NCI-H226 (cell line): ENCODE data around the gene EVC2.
"Not testable (repeated sequence)": the region's sequence is repeated elsewhere in the genome, so short reads cannot be mapped to it uniquely, and the experiment has no call there.

Experiments used
- DNase-seq: peaks from one replicate; pipeline ENCODE4 v3.0.0-alpha.2; 2015

The EVC2 gene

GRCh38 chr4:5619913-5620625 is 88.3 kb downstream of the EVC2 start:
- no peak for DNase-seq

DNA sequence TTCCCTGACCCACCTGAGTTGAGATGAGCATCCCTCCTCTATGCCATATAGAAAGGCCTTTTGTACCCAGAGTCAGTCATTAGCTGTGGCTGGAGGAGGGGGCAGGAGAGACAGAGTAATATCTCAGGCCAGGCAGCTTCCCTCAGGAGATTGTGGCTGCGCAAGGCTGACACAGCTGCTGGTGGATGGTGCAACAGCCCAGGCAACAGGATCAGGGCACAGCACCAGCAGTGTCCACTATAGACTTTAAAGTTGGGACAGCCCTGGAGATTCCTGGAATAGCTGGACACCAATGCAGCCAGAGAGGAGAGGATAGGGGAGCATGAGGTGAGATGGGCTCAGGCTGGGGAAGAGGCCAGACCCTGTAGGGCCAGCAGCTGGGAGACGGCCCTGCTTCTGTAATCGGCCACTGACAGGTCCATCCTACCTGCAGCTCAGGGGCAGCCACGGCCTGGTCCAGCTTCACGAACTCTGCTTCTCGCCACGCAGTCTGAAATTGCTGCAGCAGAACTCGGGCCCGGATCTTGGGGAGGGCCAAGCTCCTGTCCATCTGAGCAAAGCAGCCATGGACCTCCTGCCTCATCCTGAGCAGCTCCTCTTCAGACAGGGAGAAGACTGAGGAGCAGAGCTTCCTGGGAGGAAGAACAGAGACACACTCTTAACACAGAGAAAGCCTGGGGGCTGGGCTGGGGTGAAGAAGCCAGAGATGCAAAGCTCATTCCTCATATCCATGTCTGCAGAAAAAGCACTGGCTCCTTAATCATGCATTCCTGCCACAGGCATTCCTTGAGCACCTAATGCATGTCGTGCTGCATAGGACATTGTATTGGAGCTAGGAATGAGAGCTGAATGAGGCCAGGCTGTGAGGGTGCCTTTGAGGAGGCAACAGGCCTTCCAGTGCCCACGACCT is 90.1 kb downstream of the EVC2 start:
- DNase-seq = no peak

- no peak for DNase-seq
Measured at GRCh38 chr4:5616331-5616950, 91.9 kb downstream of the EVC2 start.

GRCh38 chr4:5615496-5616075 is 92.8 kb downstream of the EVC2 start:
- DNase-seq = no peak

GRCh38 chr4:5611750-5612149 is 96.6 kb downstream of the EVC2 start:
- no peak for DNase-seq

DNA sequence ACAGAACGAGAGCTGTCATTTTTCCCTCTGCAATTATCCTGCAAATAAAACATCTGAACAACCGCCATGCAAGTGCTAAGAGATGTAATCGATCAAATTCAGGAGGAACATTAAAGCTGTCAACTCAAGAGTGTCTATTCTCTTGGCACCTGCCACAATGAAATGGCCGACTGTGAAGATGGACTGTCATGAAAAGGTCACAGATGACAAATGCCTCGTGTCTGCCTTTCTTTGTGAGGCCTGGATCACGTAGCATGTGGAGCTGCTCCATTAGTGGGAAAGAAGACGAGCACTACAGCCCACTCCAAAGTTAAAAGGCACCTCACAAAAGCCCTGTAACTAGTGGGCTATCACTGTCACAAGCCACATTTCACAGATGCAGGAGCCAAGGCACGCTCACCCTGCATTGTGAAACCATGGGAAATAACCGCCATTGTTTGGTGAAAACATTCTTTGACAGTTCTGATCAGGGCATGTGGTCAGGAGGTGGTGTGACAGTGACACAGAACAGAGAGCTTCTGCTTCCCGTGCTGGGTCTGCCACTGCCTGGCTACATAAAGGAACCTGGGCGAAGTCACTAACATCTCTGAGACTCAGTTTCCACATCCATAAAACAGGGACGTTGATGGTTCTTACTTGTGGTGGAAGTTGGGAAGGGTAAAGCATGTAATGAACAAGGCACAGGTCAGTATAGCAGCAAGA is 98.9 kb downstream of the EVC2 start:
- DNase-seq = no peak

GRCh38 chr4:5593828-5594227 is 114.5 kb downstream of the EVC2 start:
- not testable (repeated sequence) for DNase-seq

- no peak for DNase-seq
Measured at GRCh38 chr4:5592272-5592671, 116.1 kb downstream of the EVC2 start.

- no peak for DNase-seq
Measured at GRCh38 chr4:5589495-5589894, 118.9 kb downstream of the EVC2 start.

GRCh38 chr4:5588046-5588445 is 120.3 kb downstream of the EVC2 start:
- DNase-seq = no peak

- DNase-seq = no peak
Measured at GRCh38 chr4:5575941-5576340, 132.4 kb downstream of the EVC2 start.

- no peak for DNase-seq
Measured at GRCh38 chr4:5574386-5574785, 134.0 kb downstream of the EVC2 start.

DNA sequence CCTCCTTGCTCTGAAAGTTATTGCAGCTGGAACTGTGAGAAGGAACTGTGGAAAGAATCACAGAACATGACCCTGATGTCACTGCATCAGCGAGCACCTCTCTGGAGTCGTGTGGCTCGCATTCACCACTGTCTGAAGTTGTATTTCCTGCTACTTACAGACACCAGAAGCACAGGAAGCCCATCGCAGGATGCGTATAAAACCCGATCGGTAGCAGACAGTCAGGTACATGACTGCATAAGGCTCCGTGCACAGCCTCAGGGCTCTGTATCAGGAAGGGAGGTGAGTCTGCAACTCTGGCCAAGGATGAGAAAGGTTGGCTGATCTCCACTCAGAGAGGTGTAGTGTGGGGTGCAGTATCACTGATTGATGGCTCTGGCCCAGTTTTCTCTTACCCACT is 134.4 kb downstream of the EVC2 start:
- DNase-seq = no peak

DNA sequence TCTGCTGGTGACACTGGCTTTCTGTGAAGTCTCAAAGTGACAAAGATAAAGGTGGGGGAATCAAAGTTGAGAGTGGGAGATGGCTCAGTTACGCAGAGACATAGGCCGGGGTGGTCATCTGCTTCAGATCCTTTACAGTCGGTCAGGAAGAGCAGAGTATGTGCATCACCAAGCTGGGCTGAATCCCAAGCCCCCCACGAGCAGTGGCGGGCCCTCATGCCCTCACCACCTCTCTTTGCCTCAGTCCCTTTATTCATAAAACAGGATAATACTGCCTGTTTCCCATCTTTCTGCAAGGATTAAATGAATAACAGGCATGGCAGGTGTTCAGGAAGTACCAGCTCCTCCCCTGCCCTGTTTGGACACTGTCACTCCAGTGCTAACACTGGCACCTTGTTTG is 135.6 kb downstream of the EVC2 start:
- no peak for DNase-seq

DNA sequence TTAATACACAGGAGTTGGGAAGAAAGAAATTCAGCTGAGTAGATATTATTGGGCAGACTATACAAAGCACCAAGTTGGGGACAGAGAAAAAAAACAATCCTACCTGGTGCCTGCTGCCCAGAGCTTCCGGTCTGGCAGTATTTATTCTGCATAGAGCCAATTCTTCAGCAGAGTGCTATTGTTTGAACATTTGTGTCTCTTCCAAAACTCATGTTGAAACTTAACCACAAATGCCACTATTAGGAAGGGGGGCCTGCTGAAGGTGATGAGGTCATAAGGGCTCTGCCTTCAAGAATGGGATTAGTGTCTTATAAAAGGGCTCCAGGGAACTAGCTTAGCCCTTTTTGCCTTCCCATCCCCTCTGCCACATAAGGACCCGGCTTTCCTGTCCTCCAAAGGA is 136.2 kb downstream of the EVC2 start:
- no peak for DNase-seq

DNA sequence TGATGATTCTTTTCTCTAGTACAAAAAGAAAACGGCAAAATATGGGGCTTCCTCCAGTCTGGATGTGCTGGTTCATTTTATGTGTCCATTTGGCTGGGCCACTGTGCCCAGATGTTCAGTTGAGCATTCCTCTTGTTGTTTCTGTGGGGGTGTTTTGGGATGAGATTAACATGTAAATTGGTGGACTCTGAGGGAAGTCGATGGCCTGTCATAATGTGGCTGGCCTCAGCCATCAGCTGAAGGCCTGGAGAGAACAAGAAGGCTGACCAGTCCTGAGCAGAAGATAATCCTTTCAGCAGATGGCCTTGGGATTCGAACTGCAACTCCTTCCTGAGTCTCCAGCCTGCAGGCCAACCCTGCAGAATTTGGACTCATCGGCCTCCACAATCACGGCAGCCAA is 136.7 kb downstream of the EVC2 start:
- no peak for DNase-seq

DNA sequence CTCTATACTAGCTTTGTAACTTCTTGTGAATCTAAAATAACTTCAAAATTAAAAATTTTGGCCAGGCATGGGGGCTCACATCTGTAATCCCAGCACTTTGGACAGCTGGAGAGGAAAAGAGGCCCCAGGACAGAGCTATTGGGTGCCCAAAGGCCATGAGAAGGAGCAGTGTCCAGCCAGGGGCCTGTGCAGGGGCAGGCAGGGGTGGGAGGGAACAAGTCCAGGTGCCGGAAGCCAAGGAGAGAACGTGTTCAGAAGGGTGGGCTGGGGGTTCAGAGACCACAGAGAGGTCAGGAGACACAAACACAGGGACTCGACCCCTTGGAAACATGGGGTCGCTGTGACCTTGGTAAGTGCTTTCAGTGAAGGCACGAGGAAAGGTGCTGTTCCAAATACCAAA is 138.9 kb downstream of the EVC2 start:
- no peak for DNase-seq

GRCh38 chr4:5568931-5569330 is 139.4 kb downstream of the EVC2 start:
- DNase-seq = no peak

DNA sequence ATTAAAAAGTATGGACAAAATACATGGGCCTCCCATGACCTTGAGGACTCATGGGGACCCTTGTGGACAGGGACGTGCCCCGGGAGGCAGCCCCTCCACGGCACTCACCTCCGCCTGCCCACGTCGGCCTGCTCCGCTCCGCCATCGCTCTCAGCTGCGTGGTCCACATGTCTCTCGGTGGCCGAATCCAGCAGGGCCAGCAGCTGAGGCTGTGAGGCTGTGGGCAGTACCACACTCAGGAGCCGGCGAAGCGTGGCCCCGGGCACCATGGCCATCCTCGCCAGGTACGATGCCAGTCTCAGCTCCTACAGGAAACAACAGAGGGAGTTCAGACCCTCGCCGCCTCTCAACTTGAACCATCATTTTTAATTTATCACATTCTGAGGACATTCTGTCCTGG is 140.0 kb downstream of the EVC2 start:
- no peak for DNase-seq

DNA sequence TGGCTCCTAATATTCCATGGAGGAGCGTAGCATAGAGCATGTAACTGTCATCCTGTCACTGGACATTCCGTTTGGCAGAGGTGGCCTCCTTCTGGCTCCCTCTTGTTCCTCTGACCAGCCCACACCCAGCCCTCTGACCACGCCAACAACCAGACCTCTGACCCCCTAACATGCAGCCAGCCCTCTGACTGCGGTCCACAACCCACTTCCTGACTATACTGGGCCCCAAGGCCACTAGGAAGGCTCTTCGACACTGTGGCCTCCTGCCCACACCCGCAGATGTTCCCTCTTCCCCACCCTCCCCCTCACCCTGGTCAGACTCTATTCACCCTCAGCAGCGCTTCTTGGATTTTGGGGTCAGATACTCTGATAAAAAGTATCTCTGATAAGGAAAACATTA is 141.4 kb downstream of the EVC2 start:
- no peak for DNase-seq

GRCh38 chr4:5566526-5566925 is 141.8 kb downstream of the EVC2 start:
- DNase-seq = no peak

DNA sequence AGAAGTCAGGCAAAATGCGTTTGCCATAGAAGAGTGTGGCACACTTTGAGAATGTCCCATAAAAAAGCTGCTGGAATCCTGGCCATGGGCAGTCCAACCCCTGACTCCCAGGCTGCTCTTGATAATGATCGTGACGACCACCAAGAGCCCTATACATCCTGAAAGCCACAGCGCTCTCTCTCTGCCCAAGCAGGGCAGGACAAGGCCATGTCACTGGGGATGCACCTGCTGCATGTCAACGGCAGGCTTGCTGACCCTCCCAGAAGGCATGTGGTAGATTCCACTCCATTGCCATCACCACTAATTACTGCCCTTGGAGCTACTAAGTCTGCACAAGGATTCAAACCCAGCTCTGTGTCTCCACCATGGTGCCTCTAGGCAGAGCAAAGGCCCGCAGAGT is 144.5 kb downstream of the EVC2 start:
- no peak for DNase-seq

DNA sequence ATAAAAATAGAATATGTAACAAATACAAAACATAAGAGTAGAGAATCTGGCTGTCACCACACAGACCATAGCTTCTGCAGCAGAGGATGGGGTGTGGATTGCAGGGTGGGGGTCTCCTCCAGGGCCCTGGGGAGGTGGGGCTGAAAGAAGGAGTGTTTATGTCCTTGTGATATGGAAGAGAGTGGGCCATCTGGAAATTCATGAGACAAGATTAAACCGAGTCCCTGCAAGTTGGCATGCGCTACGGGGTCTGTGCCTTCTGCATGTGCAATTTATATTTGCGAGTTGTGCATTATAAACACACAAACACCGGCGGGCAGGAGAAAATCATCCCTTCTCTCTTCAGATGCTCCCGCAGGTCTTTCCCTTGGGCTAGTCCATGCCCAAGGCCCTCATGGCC is 145.9 kb downstream of the EVC2 start:
- DNase-seq = no peak
